Smooth muscle cell of the brain vasculature (primary cell): ENCODE results near the gene TSSK3.
"Not testable (repeated sequence)": the region's sequence is repeated elsewhere in the genome, so short reads cannot be mapped to it uniquely, and the experiment has no call there.

ENCODE experiments used
- DNase-seq: peaks from one replicate; pipeline ENCODE4 v3.0.0-alpha.2; 2012; ENCODE audit warnings: low read depth, low spot score

TSSK3 gene

GRCh38 chr1:32363713-32364112, 1.4 kb downstream of the TSSK3 start:
- DNase-seq = no peak

- no peak for DNase-seq
Observed at GRCh38 chr1:32364836-32365235, 2.5 kb downstream of the TSSK3 start.

GRCh38 chr1:32365445-32365844, 3.1 kb downstream of the TSSK3 start:
- DNase-seq = no peak

GRCh38 chr1:32367912-32368635, 5.7 kb downstream of the TSSK3 start:
- no peak for DNase-seq

GRCh38 chr1:32372149-32372756, 9.9 kb downstream of the TSSK3 start:
- DNase-seq = no peak

- DNase-seq = no peak
Observed at GRCh38 chr1:32373996-32374592, 11.8 kb downstream of the TSSK3 start.

- no peak for DNase-seq
Observed at GRCh38 chr1:32376199-32376598, 13.9 kb downstream of the TSSK3 start.

- no peak for DNase-seq
Observed at GRCh38 chr1:32377541-32378220, 15.3 kb downstream of the TSSK3 start.

- DNase-seq = no peak
Observed at GRCh38 chr1:32380057-32380456, 17.7 kb downstream of the TSSK3 start.

- no peak for DNase-seq
Observed at GRCh38 chr1:32386676-32387392, 24.5 kb downstream of the TSSK3 start.

- no peak for DNase-seq
Observed at GRCh38 chr1:32388641-32389040, 26.3 kb downstream of the TSSK3 start.

GRCh38 chr1:32390904-32391870, 28.8 kb downstream of the TSSK3 start:
- DNase-seq = no peak

- DNase-seq = no peak
Observed at GRCh38 chr1:32392325-32392724, 30.0 kb downstream of the TSSK3 start.

- DNase-seq = no peak
Observed at GRCh38 chr1:32393136-32393535, 30.8 kb downstream of the TSSK3 start.

GRCh38 chr1:32393832-32394140, 31.4 kb downstream of the TSSK3 start:
- DNase-seq = no peak

GRCh38 chr1:32394141-32394889, 32.0 kb downstream of the TSSK3 start, which contains the start of gene BSDC1:
TSS of gene BSDC1 (minus strand) at chr1:32394441. CDS start at chr1:32394414, 27 bp downstream.
- DNase-seq = peak; percentile 91

- DNase-seq = no peak
Observed at GRCh38 chr1:32394890-32395432, 32.6 kb downstream of the TSSK3 start.

GRCh38 chr1:32396524-32396923, 34.2 kb downstream of the TSSK3 start:
- not testable (repeated sequence) for DNase-seq

- DNase-seq = no peak
Observed at GRCh38 chr1:32398401-32398800, 36.1 kb downstream of the TSSK3 start.

- no peak for DNase-seq
Observed at GRCh38 chr1:32399843-32400242, 37.5 kb downstream of the TSSK3 start.
